Mesenchymal stem cell (in vitro differentiated cells and primary cell): ENCODE results near the gene MOCS2.
A peak's percentile ranks its signal among the peaks of the same experiment; 100 is the strongest.

Experiments
- DNase-seq: peaks from one replicate; pipeline ENCODE4 v3.0.0-alpha.2; 2013
- H2AFZ ChIP-seq: one replicate; pipeline ENCODE4 v1.6.1; 2013; ENCODE audit warnings: low read depth, mild to moderate bottlenecking, control low read depth, inconsistent platforms, low read length, moderate library complexity
- H2AK5ac ChIP-seq: 2 replicates; pipeline ENCODE4 v1.6.1; 2013; ENCODE audit warnings: low read length, moderate library complexity, mild to moderate bottlenecking, inconsistent platforms; ENCODE audit not compliant: severe bottlenecking
- H2BK120ac ChIP-seq: one replicate; pipeline ENCODE4 v1.6.1; 2013; ENCODE audit warnings: low read depth, mild to moderate bottlenecking, inconsistent platforms, low read length, moderate library complexity
- H2BK12ac ChIP-seq, 2 experiments: one replicate each; pipeline ENCODE4 v1.6.1; 2013; ENCODE audit warnings: inconsistent platforms in 2 of 2, low read length in 2 of 2, mild to moderate bottlenecking in 2 of 2, moderate library complexity in 2 of 2, control low read depth in 1 of 2
- H2BK15ac ChIP-seq: one replicate; pipeline ENCODE4 v1.6.1; 2013; ENCODE audit warnings: mild to moderate bottlenecking, low read depth, inconsistent platforms; ENCODE audit not compliant: poor library complexity, severe bottlenecking
- H2BK5ac ChIP-seq: 2 replicates; pipeline ENCODE4 v1.6.1; 2013; ENCODE audit warnings: low read depth, mild to moderate bottlenecking, low read length, control low read depth, inconsistent platforms; ENCODE audit not compliant: poor library complexity, severe bottlenecking
- H3K14ac ChIP-seq, 2 experiments: one replicate each; pipeline ENCODE4 v1.6.1; 2013; ENCODE audit warnings: inconsistent platforms in 2 of 2, low read length in 2 of 2, control low read depth in 1 of 2, mild to moderate bottlenecking in 1 of 2, moderate library complexity in 1 of 2
- H3K18ac ChIP-seq, 2 experiments: one replicate each; pipeline ENCODE4 v1.6.1; 2013; ENCODE audit warnings: inconsistent platforms in 2 of 2, low read length in 2 of 2, control low read depth in 1 of 2, low read depth in 1 of 2, mild to moderate bottlenecking in 1 of 2
- H3K23ac ChIP-seq, 2 experiments: one replicate each; pipeline ENCODE4 v1.6.1; 2013; ENCODE audit warnings: inconsistent platforms in 2 of 2, low read length in 2 of 2, mild to moderate bottlenecking in 2 of 2, moderate library complexity in 2 of 2, control low read depth in 1 of 2
- H3K27ac ChIP-seq: 2 replicates; pipeline ENCODE4 v1.5.1; 2013; ENCODE audit warnings: mild to moderate bottlenecking, moderate library complexity, low read length, control low read depth, inconsistent platforms; ENCODE audit not compliant: poor library complexity, severe bottlenecking
- H3K27me3 ChIP-seq, 2 experiments: 2 replicates each; pipeline versions ENCODE4 v1.6.1 to v1.7.0; 2013; ENCODE audit warnings: low read length in 2 of 2, mild to moderate bottlenecking in 2 of 2, moderate library complexity in 2 of 2, control low read depth in 1 of 2, inconsistent platforms in 1 of 2; ENCODE audit not compliant: control insufficient read depth in 1 of 2, insufficient read depth in 1 of 2
- H3K36me3 ChIP-seq, 2 experiments: 2 replicates each; pipeline versions ENCODE4 v1.6.1 to v1.7.0; 2013; ENCODE audit warnings: low read length in 2 of 2, control low read depth in 1 of 2, inconsistent platforms in 1 of 2, low read depth in 1 of 2, mild to moderate bottlenecking in 1 of 2; ENCODE audit not compliant: insufficient read depth in 2 of 2, control insufficient read depth in 1 of 2
- H3K4ac ChIP-seq, 2 experiments: one replicate each; pipeline ENCODE4 v1.6.1; 2013; ENCODE audit warnings: inconsistent platforms in 2 of 2, low read length in 2 of 2, mild to moderate bottlenecking in 2 of 2, moderate library complexity in 2 of 2, control low read depth in 1 of 2, low read depth in 1 of 2
- H3K4me1 ChIP-seq: 2 replicates; pipeline ENCODE4 v1.6.1; 2013; ENCODE audit warnings: low read depth, low read length, control low read depth; ENCODE audit not compliant: control insufficient read depth, insufficient read depth
- H3K4me2 ChIP-seq: 2 replicates; pipeline ENCODE4 v1.6.1; 2013; ENCODE audit warnings: low read length, mild to moderate bottlenecking, inconsistent platforms; ENCODE audit not compliant: poor library complexity, severe bottlenecking
- H3K4me3 ChIP-seq, 2 experiments: 2 replicates each; pipeline versions ENCODE4 v1.5.1 to v1.7.0; 2013; ENCODE audit warnings: low read length in 2 of 2, mild to moderate bottlenecking in 2 of 2, control low read depth in 1 of 2, low read depth in 1 of 2; ENCODE audit not compliant: insufficient read depth in 1 of 2
- H3K79me1 ChIP-seq: replicated peaks from 2 replicates; pipeline ENCODE4 v1.6.1; 2013; ENCODE audit warnings: mild to moderate bottlenecking, control low read depth, low read length, inconsistent platforms; ENCODE audit not compliant: poor library complexity, severe bottlenecking
- H3K9ac ChIP-seq: 2 replicates; pipeline ENCODE4 v1.7.0; 2013; ENCODE audit warnings: mild to moderate bottlenecking, low read length, moderate library complexity
- H3K9me3 ChIP-seq: 2 replicates; pipeline ENCODE4 v1.7.0; 2013; ENCODE audit warnings: mild to moderate bottlenecking, low read length; ENCODE audit not compliant: control insufficient read depth
- H4K8ac ChIP-seq: one replicate; pipeline ENCODE4 v1.6.1; 2013; ENCODE audit warnings: inconsistent platforms, mild to moderate bottlenecking, low read length, moderate library complexity
- H4K91ac ChIP-seq: one replicate; pipeline ENCODE4 v1.6.1; 2013; ENCODE audit warnings: mild to moderate bottlenecking, low read length, inconsistent platforms
- WGBS: methylation state at CpG from one replicate; pipeline ENCODE4 v1.1.7; 2013; ENCODE audit warnings: mixed read lengths; 5-methylcytosine and 5-hydroxymethylcytosine counted together

The MOCS2 gene

GRCh38 chr5:53099546-53099945 lies 10.0 kb downstream of the MOCS2 start:
- Histone ChIP-seq H3K4me1 (peaks cover 4% of the 10 kb centered on the region), H3K4me3 (no peak overlapping the region), H2BK120ac (no peak overlapping the region), H3K14ac (no peak overlapping the region), H3K27me3 (no peaks in the 10 kb centered on the region), H3K27ac (peak overlapping the region; percentile 92), H3K18ac (no peak overlapping the region), H3K9ac (no peak overlapping the region), H3K36me3 (peaks cover 7 to 81% of the 10 kb centered on the region in 2 experiments), H2BK5ac (no peak overlapping the region), H2BK15ac (no peak overlapping the region), H3K4ac (no peak overlapping the region), H3K9me3 (no peaks in the 10 kb centered on the region), H3K79me1 (peaks cover 11% of the 10 kb centered on the region), H2AK5ac (no peak overlapping the region), H2AFZ (no peak overlapping the region), H4K8ac (no peak overlapping the region), H3K23ac (no peak overlapping the region), H3K4me2 (no peak overlapping the region), H2BK12ac (no peak overlapping the region), H4K91ac (no peak overlapping the region)
- no peak for DNase-seq
- WGBS: 88% methylated on average over 2 of the region's 2 CpGs

GRCh38 chr5:53095931-53096525 lies 13.5 kb downstream of the MOCS2 start:
- H3K4me1 ChIP-seq: peaks cover 6% of the 10 kb centered on the region
- H3K9me3 ChIP-seq: no peaks in the 10 kb centered on the region
- no peak overlapping the region for H3K27ac ChIP-seq
- H2AFZ ChIP-seq: no peak overlapping the region
- no peak overlapping the region for H2BK12ac ChIP-seq
- H3K4me2 ChIP-seq: no peak overlapping the region
- no peak overlapping the region for H2BK5ac ChIP-seq
- no peak overlapping the region for H3K18ac ChIP-seq
- peaks cover 5% of the 10 kb centered on the region for H3K79me1 ChIP-seq
- no peak overlapping the region for H3K14ac ChIP-seq
- H3K4me3 ChIP-seq: no peak overlapping the region
- H2AK5ac ChIP-seq: no peak overlapping the region
- peak; percentile 70 for DNase-seq
- no peak overlapping the region for H3K23ac ChIP-seq
- no peak overlapping the region for H3K4ac ChIP-seq
- H4K91ac ChIP-seq: no peak overlapping the region
- 43% methylated on average over 1 of the region's 3 CpGs for WGBS
- no peak overlapping the region for H3K9ac ChIP-seq
- no peak overlapping the region for H2BK120ac ChIP-seq
- H2BK15ac ChIP-seq: no peak overlapping the region
- H4K8ac ChIP-seq: no peak overlapping the region
- H3K36me3 ChIP-seq: peaks cover 7 to 70% of the 10 kb centered on the region in 2 experiments
- no peaks in the 10 kb centered on the region for H3K27me3 ChIP-seq

GRCh38 chr5:53095217-53095616 lies 14.3 kb downstream of the MOCS2 start:
- H2AFZ ChIP-seq: no peak overlapping the region
- H3K4ac ChIP-seq: no peak overlapping the region
- peak overlapping the region in 1 of 2 experiments; percentile 9 for H3K14ac ChIP-seq
- H3K36me3 ChIP-seq: peaks cover 7 to 64% of the 10 kb centered on the region in 2 experiments
- H3K27ac ChIP-seq: no peak overlapping the region
- H3K79me1 ChIP-seq: peaks cover 5% of the 10 kb centered on the region
- H4K91ac ChIP-seq: peak overlapping the region; percentile 70
- H3K23ac ChIP-seq: no peak overlapping the region
- no peak overlapping the region for H2BK120ac ChIP-seq
- H3K27me3 ChIP-seq: no peaks in the 10 kb centered on the region
- H2BK15ac ChIP-seq: no peak overlapping the region
- WGBS: 88% methylated on average over 3 of the region's 7 CpGs
- no peak overlapping the region for H2BK5ac ChIP-seq
- H2BK12ac ChIP-seq: no peak overlapping the region
- no peak overlapping the region for H3K4me2 ChIP-seq
- no peak for DNase-seq
- H3K9ac ChIP-seq: no peak overlapping the region
- peak overlapping the region; percentile 45 for H4K8ac ChIP-seq
- H3K9me3 ChIP-seq: no peaks in the 10 kb centered on the region
- H3K18ac ChIP-seq: no peak overlapping the region
- no peak overlapping the region for H2AK5ac ChIP-seq
- H3K4me3 ChIP-seq: no peak overlapping the region
- H3K4me1 ChIP-seq: peaks cover 7% of the 10 kb centered on the region

GRCh38 chr5:53092242-53092641 lies 17.3 kb downstream of the MOCS2 start:
- Histone ChIP-seq H2BK15ac (no peak overlapping the region), H3K4me3 (no peak overlapping the region), H3K23ac (no peak overlapping the region), H4K91ac (no peak overlapping the region), H3K4ac (no peak overlapping the region), H2AK5ac (no peak overlapping the region), H3K18ac (no peak overlapping the region), H3K14ac (no peak overlapping the region), H3K27me3 (no peaks in the 10 kb centered on the region), H4K8ac (no peak overlapping the region), H3K9ac (no peak overlapping the region), H3K27ac (no peak overlapping the region), H3K36me3 (peaks cover 7 to 47% of the 10 kb centered on the region in 2 experiments), H2AFZ (no peak overlapping the region), H2BK5ac (no peak overlapping the region), H2BK12ac (no peak overlapping the region), H3K9me3 (no peaks in the 10 kb centered on the region), H3K79me1 (peaks cover 5% of the 10 kb centered on the region), H3K4me1 (peaks cover 6% of the 10 kb centered on the region), H2BK120ac (no peak overlapping the region), H3K4me2 (no peak overlapping the region)
- WGBS: 89% methylated on average over 1 of the region's 2 CpGs
- DNase-seq: no peak
